ENCODE results near the gene GDF9. TPM values are rescaled to one million over a fixed set of nuclear protein-coding genes. Genes with fewer than 3 reads are reported as not detected.

The GDF9 gene
- total RNA-seq, 1 donor from 2014 or later = 0.15 TPM

GRCh38 chr5:132838516-132839282, 27.6 kb downstream of the GDF9 start:
- no peak for DNase-seq (ENCODE audit: low read depth)

- DNase-seq (ENCODE audit: low read depth) = no peak
These were observed 28.4 kb downstream of the GDF9 start for GRCh38 chr5:132837868-132838267.

GRCh38 chr5:132836852-132837251, 29.4 kb downstream of the GDF9 start:
- no peak for DNase-seq (ENCODE audit: low read depth)

GRCh38 chr5:132834057-132834456, 32.2 kb downstream of the GDF9 start:
- no peak for DNase-seq (ENCODE audit: low read depth)

GRCh38 chr5:132832612-132833011, 33.7 kb downstream of the GDF9 start:
- DNase-seq (ENCODE audit: low read depth) = no peak

- no peak for DNase-seq (ENCODE audit: low read depth)
These were observed 35.0 kb downstream of the GDF9 start for GRCh38 chr5:132831095-132831860.

GRCh38 chr5:132830436-132831094, 35.7 kb downstream of the GDF9 start, which contains the start of gene SHROOM1:
TSS of gene SHROOM1 (minus strand) at chr5:132830647. CDS start at chr5:132826140, 4,507 bp downstream.
- no peak for DNase-seq (ENCODE audit: low read depth)

GRCh38 chr5:132829742-132830435, 36.4 kb downstream of the GDF9 start:
- DNase-seq (ENCODE audit: low read depth) = no peak

GRCh38 chr5:132828846-132829494, 37.3 kb downstream of the GDF9 start:
- no peak for DNase-seq (ENCODE audit: low read depth)

- no peak for DNase-seq (ENCODE audit: low read depth)
These were observed 38.2 kb downstream of the GDF9 start for GRCh38 chr5:132827943-132828673.

GRCh38 chr5:132826424-132827082, 39.7 kb downstream of the GDF9 start:
- no peak for DNase-seq (ENCODE audit: low read depth)

GRCh38 chr5:132825834-132826391, 40.4 kb downstream of the GDF9 start:
- DNase-seq (ENCODE audit: low read depth) = no peak

GRCh38 chr5:132825033-132825833, 41.0 kb downstream of the GDF9 start:
- DNase-seq (ENCODE audit: low read depth) = no peak

GRCh38 chr5:132824426-132824825, 41.8 kb downstream of the GDF9 start:
- DNase-seq (ENCODE audit: low read depth) = no peak

GRCh38 chr5:132823481-132824050, 42.7 kb downstream of the GDF9 start:
- DNase-seq (ENCODE audit: low read depth) = no peak

- no peak for DNase-seq (ENCODE audit: low read depth)
These were observed 43.4 kb downstream of the GDF9 start for GRCh38 chr5:132822650-132823480.

GRCh38 chr5:132821791-132822190, 44.5 kb downstream of the GDF9 start:
- DNase-seq (ENCODE audit: low read depth) = no peak

- DNase-seq (ENCODE audit: low read depth) = no peak
These were observed 44.9 kb downstream of the GDF9 start for GRCh38 chr5:132821350-132821749.
